HG03469 (cell line): ENCODE measurements around the gene UGGT1.

Source experiments
- ATAC-seq: cut with Tn5 transposase; IDR thresholded peaks from one replicate; pipeline ENCODE4 v1.9.1; 2021; ENCODE audit warnings: mild to moderate bottlenecking, moderate library complexity, moderate number of reproducible peaks; ENCODE audit not compliant: unreplicated experiment

UGGT1 gene

GRCh38 chr2:128103407-128103806 is 12.4 kb downstream of the UGGT1 start:
- ATAC-seq = no peak

DNA sequence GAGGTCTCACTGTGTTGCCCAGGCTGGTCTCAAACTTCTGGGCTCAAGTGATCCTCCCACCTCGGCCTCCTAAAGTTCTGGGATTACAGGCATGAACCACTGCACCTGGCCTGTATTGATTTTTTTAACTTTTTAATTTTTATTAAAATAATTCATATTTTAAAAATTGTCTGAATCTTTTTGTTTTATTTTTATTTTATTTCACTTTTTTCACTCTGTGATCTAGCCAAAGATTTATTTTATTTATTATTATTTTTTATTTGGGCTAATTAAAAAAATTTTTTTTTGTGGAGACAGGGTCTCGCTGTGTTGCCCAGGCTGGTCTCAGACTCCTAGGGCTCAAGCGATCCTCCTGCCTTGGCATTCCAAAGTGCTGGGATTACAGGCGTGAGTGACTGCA is 14.1 kb downstream of the UGGT1 start:
- no peak for ATAC-seq

DNA sequence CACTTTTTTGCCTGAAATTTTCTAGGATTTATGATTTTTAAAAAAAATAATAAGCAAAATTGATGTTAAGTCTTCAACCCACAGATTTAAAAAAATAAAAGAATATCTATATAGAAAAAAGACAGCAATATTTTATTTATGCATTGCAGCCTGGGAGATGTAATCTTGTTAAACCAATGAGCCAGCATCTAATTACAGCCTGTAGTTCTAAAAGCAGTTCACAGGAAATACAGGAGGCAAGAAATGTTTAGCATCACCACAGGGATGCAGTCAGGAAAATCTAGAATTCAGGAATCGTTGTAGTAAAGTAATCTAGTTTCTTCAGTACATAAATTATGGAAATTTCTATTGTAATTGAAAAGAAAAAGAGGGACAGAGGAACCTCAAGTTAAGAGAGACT is 17.2 kb downstream of the UGGT1 start:
- no peak for ATAC-seq

- no peak for ATAC-seq
These were observed 18.2 kb downstream of the UGGT1 start for GRCh38 chr2:128109243-128109642.

DNA sequence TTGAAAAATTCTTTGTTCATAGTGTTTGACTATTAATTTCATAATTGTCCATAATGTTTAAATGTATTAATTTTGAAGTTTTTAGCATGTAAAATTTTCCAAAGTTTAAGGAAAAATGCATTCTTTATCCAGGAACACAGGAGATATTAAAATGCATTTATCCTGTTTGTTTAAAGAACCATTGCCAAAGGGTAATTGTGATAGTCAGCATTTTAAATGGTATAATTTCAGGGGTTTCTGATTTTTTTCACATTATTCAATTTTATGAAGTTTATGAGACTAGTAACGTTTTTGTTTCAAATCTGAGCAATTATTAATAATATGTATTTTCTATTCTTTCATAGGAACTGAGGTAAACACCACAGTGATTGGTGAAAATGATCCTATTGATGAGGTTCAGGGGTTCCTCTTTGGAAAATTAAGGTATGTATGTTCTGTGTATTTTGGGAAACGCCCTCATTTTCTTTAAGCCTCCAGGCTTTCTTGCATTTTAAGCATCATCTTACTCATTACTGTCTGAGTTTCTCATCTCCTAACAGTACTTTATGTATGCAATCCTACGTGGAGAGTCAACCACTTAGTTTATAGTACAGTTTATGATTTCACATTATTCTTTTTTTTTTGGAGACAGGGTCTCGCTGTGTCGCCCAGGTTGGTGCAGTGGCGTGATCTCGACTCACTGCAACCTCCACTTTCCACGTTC is 25.1 kb downstream of the UGGT1 start:
- ATAC-seq = no peak

GRCh38 chr2:128134573-128134972 is 43.6 kb downstream of the UGGT1 start:
- no peak for ATAC-seq

GRCh38 chr2:128137094-128137616 is 46.2 kb downstream of the UGGT1 start:
- ATAC-seq = no peak

- no peak for ATAC-seq
These were observed 48.6 kb downstream of the UGGT1 start for GRCh38 chr2:128139624-128140023.

- no peak for ATAC-seq
These were observed 54.7 kb downstream of the UGGT1 start for GRCh38 chr2:128145651-128146050.

DNA sequence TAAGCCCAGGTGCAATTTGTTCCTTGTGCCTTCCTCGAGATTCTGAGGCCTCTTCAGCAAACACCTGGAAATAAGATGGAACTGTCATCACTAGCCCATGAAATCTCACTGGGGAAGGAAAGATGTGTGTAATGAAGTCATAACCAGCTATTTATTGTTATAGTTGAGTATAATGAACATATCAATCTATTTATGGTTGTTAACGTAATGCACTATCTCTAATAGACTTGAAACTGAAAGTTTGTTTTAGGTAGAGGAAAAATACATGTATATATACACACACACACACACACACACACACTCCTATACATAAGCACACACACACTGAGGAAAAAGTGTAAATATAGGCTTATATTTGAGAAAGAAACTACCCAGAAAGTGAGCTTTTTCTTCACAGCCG is 62.8 kb downstream of the UGGT1 start:
- no peak for ATAC-seq

- ATAC-seq = no peak
These were observed 63.2 kb downstream of the UGGT1 start for GRCh38 chr2:128154225-128154624.

- ATAC-seq = no peak
These were observed 65.0 kb downstream of the UGGT1 start for GRCh38 chr2:128155970-128156369.

- ATAC-seq = no peak
These were observed 65.8 kb downstream of the UGGT1 start for GRCh38 chr2:128156812-128157211.

GRCh38 chr2:128157644-128158043 is 66.6 kb downstream of the UGGT1 start:
- no peak for ATAC-seq

DNA sequence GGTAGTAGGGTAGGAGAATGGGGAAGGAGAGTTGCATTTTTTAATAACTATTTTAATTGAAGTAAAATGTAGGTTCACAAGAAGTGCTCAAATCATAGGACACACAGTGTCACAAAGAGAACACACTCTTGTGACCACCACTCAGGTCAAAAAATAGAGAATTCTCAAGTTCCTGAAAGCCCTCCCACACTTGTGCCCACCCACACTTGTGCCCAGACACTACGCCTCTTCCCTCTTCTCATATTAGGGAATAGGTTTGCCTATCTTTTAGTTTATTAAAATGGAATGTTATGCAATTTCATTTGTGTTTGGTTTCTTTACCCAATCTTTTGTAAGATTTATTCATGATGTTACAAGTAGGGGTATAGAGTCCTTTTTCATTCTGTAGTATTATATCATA is 67.2 kb downstream of the UGGT1 start:
- no peak for ATAC-seq

GRCh38 chr2:128159437-128159836 is 68.4 kb downstream of the UGGT1 start:
- no peak for ATAC-seq

- ATAC-seq = no peak
These were observed 69.7 kb downstream of the UGGT1 start for GRCh38 chr2:128160616-128161275.

DNA sequence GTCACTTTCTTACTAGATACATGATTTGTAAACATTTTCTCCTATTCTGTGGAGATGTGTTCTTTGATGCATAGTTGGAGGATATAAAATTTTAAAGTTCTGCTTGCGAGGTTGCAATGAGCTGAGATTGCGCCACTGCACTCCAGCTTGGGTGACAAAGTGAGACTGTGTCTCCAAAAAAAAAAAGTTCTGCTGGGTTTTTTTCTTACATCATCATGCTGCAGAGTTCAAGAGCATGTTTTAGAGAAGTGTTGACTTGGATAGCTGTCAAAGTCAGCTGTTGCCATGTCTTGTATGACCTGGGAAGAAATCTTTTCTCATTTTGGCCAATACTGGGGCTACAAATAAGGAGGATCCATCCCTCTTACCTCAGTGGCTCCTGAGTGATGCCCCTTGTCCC is 71.3 kb downstream of the UGGT1 start:
- no peak for ATAC-seq

GRCh38 chr2:128164311-128164710 is 73.3 kb downstream of the UGGT1 start:
- ATAC-seq = no peak

GRCh38 chr2:128166746-128167353 is 75.8 kb downstream of the UGGT1 start:
- ATAC-seq = no peak

DNA sequence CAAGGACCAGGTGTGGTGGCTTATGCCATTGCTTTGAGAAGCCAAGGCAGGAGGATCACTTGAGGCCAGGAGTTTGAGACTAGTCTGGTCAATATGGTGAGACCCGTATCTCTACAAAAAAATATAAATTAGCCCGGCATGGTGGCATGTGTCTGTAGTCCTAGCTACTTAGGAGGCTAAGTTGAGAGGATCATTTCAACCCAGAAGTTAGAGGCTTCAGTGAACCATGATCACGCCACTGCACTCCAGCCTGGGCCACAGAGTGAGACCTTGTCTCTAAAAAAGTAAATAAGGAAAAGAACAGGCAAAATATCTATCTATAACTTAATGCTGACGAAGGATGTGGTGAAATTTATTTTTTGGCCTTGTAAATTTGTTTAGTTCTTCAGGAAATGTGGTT is 78.1 kb downstream of the UGGT1 start:
- no peak for ATAC-seq

DNA sequence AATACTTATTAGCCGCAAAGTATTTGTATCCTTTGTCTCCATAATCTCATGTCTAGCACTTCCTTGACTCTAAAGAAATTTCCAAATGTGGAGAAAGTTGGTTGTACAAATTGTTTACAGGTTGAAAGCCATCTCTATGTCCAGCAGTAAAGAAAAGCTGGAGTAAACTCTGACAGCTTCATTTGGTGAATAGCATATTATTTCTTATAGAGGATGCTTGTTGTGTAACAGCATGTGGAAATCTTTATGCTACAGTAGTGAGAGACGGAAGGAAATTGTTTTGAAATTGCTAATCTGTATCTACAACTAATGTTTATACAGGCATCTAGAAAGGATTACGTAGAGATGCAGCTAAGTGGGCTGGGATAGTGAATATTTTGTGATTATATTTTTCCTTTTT is 78.5 kb downstream of the UGGT1 start:
- ATAC-seq = no peak
